ENCODE results near the gene WDR1. TPM values are rescaled to one million over a fixed set of nuclear protein-coding genes. Genes with fewer than 3 reads are reported as not detected.
A peak's percentile ranks its signal among the peaks of the same experiment; 100 is the strongest.

The WDR1 gene
- total and polyA plus RNA-seq, 2 of the 13 experiments (the other 11 are each of a cell fraction or from before 2014, with no cell fraction given), result 106 to 198 TPM

DNA sequence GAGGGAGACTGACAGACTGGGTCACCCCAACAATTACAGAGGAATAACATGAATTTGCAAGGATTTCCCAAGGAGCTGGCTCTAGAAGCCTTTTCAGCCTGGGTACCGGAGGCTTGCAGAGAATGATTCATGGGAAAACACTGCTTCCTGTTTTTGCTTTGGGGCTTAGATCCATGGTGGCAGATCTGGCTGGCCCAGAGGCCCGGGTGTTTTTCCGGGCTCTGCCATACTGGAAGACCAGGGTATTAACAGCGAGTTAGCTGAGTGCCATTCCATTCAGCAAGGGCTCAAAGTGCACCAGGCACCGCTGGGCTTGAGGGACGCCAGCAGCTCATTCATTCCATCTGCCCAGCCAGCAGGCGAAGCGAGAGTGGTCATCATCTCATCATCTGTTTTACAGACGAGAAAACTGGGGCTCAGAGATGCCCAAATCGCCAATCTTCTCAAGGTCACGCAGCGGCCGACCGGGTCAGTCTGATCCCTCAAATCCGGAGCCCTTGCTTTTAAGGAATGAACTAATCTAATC lies 1.3 kb downstream of the WDR1 start (continued):
- TF ChIP-seq, protein P1, sequence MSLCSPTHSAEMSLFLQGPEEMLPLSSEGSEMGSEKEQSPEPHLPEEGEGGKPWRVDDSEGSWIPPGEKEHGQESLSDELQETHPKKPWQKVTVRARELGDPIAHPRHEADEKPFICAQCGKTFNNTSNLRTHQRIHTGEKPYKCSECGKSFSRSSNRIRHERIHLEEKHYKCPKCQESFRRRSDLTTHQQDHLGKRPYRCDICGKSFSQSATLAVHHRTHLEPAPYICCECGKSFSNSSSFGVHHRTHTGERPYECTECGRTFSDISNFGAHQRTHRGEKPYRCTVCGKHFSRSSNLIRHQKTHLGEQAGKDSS (CRISPR knock-in tag; IDR thresholded peaks at IDR 0.05; ENCODE audit: borderline replicate concordance, low read depth), result 0 out of 2 replicates have a peak, but pooled peaks have one; percentile 14
- TF ChIP-seq JUNB (CRISPR knock-in tag; IDR thresholded peaks at IDR 0.05; ENCODE audit: borderline replicate concordance) (no peak), ZNF879 (CRISPR knock-in tag; IDR thresholded peaks at IDR 0.05) (0 out of 2 replicates have a peak, but pooled peaks have one; percentile 16), ZNF441 (CRISPR knock-in tag; IDR thresholded peaks at IDR 0.05; ENCODE audit: borderline replicate concordance) (no peak; the same call in 1 of the 2 replicates), FOXK2 (IDR thresholded peaks at IDR 0.05) (no peak), ZFP37 (CRISPR knock-in tag; IDR thresholded peaks at IDR 0.05; ENCODE audit: borderline replicate concordance) (no peak), HDAC2 (CRISPR knock-in tag; IDR thresholded peaks at IDR 0.05) (peak; percentile 49), FOXP1 (IDR thresholded peaks at IDR 0.05) (no peak), FOXP1 (CRISPR knock-in tag; IDR thresholded peaks at IDR 0.05) (no peak), PHF21A (CRISPR knock-in tag; IDR thresholded peaks at IDR 0.05) (peak; percentile 21; the same call in 1 of the 2 replicates), THAP11 (CRISPR knock-in tag; IDR thresholded peaks at IDR 0.05) (peak; percentile 23; the same call in 1 of the 2 replicates), HNF4G (IDR thresholded peaks at IDR 0.05; ENCODE audit: borderline replicate concordance, low read depth, low read length) (peak; percentile 45; the same call in 1 of the 2 replicates), HNF4G (CRISPR knock-in tag; IDR thresholded peaks at IDR 0.05; ENCODE audit: borderline replicate concordance, low read depth) (no peak), RFX5 (IDR thresholded peaks at IDR 0.05; ENCODE audit: low read depth, low read length) (no peak), THYN1 (CRISPR knock-in tag; IDR thresholded peaks at IDR 0.05; ENCODE audit: borderline replicate concordance, low read depth) (no peak), CREM (IDR thresholded peaks at IDR 0.05) (0 out of 2 replicates have a peak, but pooled peaks have one; percentile 13), CREM (CRISPR knock-in tag; IDR thresholded peaks at IDR 0.05) (no peak), HMGA1 (CRISPR knock-in tag; conservative IDR thresholded peaks at IDR 0.05) (no peak), RAD21 (CRISPR knock-in tag; IDR thresholded peaks at IDR 0.05) (peak; percentile 50; the same call in 1 of the 2 replicates), ZNF530 (CRISPR knock-in tag; IDR thresholded peaks at IDR 0.05; ENCODE audit: low read depth) (no peak), SALL1 (CRISPR knock-in tag; IDR thresholded peaks at IDR 0.05) (peak; percentile 55), ZNF557 (CRISPR knock-in tag; IDR thresholded peaks at IDR 0.05) (no peak), RBM22 (optimal IDR thresholded peaks at IDR 0.05; ENCODE audit: low read length) (no peak), DNMT1 (CRISPR knock-in tag; IDR thresholded peaks at IDR 0.05) (no peak), NFKB2 (CRISPR knock-in tag; IDR thresholded peaks at IDR 0.05; ENCODE audit: borderline replicate concordance) (no peak), SP5 (CRISPR knock-in tag; IDR thresholded peaks at IDR 0.05; ENCODE audit: borderline replicate concordance, low read depth) (no peak)
- TF ChIP-seq, protein P2, sequence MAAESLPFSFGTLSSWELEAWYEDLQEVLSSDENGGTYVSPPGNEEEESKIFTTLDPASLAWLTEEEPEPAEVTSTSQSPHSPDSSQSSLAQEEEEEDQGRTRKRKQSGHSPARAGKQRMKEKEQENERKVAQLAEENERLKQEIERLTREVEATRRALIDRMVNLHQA (CRISPR knock-in tag; IDR thresholded peaks at IDR 0.05), result no peak
- TF ChIP-seq, protein P3, sequence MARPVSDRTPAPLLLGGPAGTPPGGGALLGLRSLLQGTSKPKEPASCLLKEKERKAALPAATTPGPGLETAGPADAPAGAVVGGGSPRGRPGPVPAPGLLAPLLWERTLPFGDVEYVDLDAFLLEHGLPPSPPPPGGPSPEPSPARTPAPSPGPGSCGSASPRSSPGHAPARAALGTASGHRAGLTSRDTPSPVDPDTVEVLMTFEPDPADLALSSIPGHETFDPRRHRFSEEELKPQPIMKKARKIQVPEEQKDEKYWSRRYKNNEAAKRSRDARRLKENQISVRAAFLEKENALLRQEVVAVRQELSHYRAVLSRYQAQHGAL (CRISPR knock-in tag; IDR thresholded peaks at IDR 0.05; ENCODE audit: not compliant biosample characterization), result no peak
- TF ChIP-seq, protein P4, sequence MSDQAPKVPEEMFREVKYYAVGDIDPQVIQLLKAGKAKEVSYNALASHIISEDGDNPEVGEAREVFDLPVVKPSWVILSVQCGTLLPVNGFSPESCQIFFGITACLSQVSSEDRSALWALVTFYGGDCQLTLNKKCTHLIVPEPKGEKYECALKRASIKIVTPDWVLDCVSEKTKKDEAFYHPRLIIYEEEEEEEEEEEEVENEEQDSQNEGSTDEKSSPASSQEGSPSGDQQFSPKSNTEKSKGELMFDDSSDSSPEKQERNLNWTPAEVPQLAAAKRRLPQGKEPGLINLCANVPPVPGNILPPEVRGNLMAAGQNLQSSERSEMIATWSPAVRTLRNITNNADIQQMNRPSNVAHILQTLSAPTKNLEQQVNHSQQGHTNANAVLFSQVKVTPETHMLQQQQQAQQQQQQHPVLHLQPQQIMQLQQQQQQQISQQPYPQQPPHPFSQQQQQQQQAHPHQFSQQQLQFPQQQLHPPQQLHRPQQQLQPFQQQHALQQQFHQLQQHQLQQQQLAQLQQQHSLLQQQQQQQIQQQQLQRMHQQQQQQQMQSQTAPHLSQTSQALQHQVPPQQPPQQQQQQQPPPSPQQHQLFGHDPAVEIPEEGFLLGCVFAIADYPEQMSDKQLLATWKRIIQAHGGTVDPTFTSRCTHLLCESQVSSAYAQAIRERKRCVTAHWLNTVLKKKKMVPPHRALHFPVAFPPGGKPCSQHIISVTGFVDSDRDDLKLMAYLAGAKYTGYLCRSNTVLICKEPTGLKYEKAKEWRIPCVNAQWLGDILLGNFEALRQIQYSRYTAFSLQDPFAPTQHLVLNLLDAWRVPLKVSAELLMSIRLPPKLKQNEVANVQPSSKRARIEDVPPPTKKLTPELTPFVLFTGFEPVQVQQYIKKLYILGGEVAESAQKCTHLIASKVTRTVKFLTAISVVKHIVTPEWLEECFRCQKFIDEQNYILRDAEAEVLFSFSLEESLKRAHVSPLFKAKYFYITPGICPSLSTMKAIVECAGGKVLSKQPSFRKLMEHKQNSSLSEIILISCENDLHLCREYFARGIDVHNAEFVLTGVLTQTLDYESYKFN (CRISPR knock-in tag; conservative IDR thresholded peaks at IDR 0.05), result peak; percentile 30; the same call in 1 of the 2 replicates
